GM12878 (cell line): ENCODE results near the gene PLXNA2. TPM values are rescaled to one million over a fixed set of nuclear protein-coding genes. Genes with fewer than 3 reads are reported as not detected.

Source experiments
- ATAC-seq: fragments of 200-7000 bp; cut with Tn5 transposase; 3 replicates; pipeline ENCODE4 v1.9.1; 2020; ENCODE audit warnings: mild to moderate bottlenecking, moderate library complexity
- BruUV-seq: library from RNA; stranded (reverse); fragments of 400-500 nt; replicated peaks from 2 replicates; lab custom pipeline; 2021; lab: Mats Ljungman, UMichigan
- CTCF ChIA-PET: fragments of 300-600 bp; sonication (Branson Sonifier 250); formaldehyde crosslinking; extraction: SDS; loops from one replicate; lab custom pipeline; 2021; ENCODE audit warnings: inconsistent platforms; lab: Yijun Ruan, JAX
- POLR2A ChIA-PET: fragments of 350-600 bp; formaldehyde crosslinking; extraction: SDS; loops from one replicate; lab custom pipeline; 2021; ENCODE audit warnings: inconsistent platforms; lab: Charles Lee
- RAD21 ChIA-PET: fragments of 300-600 bp; sonication (Branson Sonifier 250); formaldehyde crosslinking; loops from one replicate; lab custom pipeline; 2023; ENCODE audit warnings: antibody characterized with exemption; ENCODE audit not compliant: unreplicated experiment; lab: Charles Lee
- SMC1A ChIA-PET: fragments of 300-600 bp; sonication (Branson Sonifier 250); formaldehyde crosslinking; loops from one replicate; lab custom pipeline; 2023; ENCODE audit not compliant: unreplicated experiment, uncharacterized antibody; lab: Charles Lee
- DNase-seq: peaks from one replicate; pipeline ENCODE4 v3.0.0-alpha.2; 2011; ENCODE audit warnings: low read depth, low spot score
- FAIRE-seq: peaks from 3 replicates; lab custom pipeline; 2011; peaks lifted over from hg19 to GRCh38; lab: Jason Lieb, UNC
- H2AFZ ChIP-seq: 2 replicates; pipeline ENCODE4 v1.6.0; 2011; ENCODE audit warnings: low read depth, low read length, control low read depth; ENCODE audit not compliant: control insufficient read depth
- H3K27ac ChIP-seq: 2 replicates; pipeline ENCODE4 v1.5.1; 2011; ENCODE audit warnings: control low read depth; ENCODE audit not compliant: control insufficient read depth, insufficient read depth
- H3K27me3 ChIP-seq, 2 experiments: replicated peaks in 1 of 2; 2 replicates each; pipeline versions ENCODE4 v1.6.0 to v1.6.1; 2011; ENCODE audit warnings: low read length in 1 of 2; ENCODE audit not compliant: control insufficient read depth in 2 of 2, insufficient read depth in 2 of 2
- H3K36me3 ChIP-seq, 2 experiments: 2 replicates each; pipeline ENCODE4 v1.5.1; 2011; ENCODE audit warnings: low read length in 1 of 2; ENCODE audit not compliant: control insufficient read depth in 2 of 2, insufficient read depth in 2 of 2
- H3K4me1 ChIP-seq: 2 replicates; pipeline ENCODE4 v1.6.1; 2011; ENCODE audit warnings: mild to moderate bottlenecking, low read length, moderate library complexity, mixed read lengths; ENCODE audit not compliant: control insufficient read depth, insufficient read depth
- H3K4me2 ChIP-seq: 2 replicates; pipeline ENCODE4 v1.6.0; 2011; ENCODE audit warnings: control low read depth; ENCODE audit not compliant: control insufficient read depth, insufficient read depth
- H3K4me3 ChIP-seq: fragments of 200-600 bp; sonication (generic); 2 replicates; pipeline ENCODE4 v1.5.1; 2016
- H3K79me2 ChIP-seq: 2 replicates; pipeline ENCODE4 v1.6.0; 2011; ENCODE audit warnings: low read length; ENCODE audit not compliant: control insufficient read depth, insufficient read depth
- H3K9ac ChIP-seq: 2 replicates; pipeline ENCODE4 v1.8.0; 2011; ENCODE audit warnings: low read length, control low read depth, mixed read lengths; ENCODE audit not compliant: control insufficient read depth, insufficient read depth
- H3K9me3 ChIP-seq: replicated peaks from 3 replicates; pipeline ENCODE4 v1.5.1; 2011; ENCODE audit warnings: mild to moderate bottlenecking, low read length; ENCODE audit not compliant: control insufficient read depth, insufficient read depth
- H4K20me1 ChIP-seq: 2 replicates; pipeline ENCODE4 v1.6.0; 2011; ENCODE audit not compliant: control insufficient read depth, insufficient read depth
- MXI1 ChIP-seq: fragments of 150-350 bp; IDR thresholded peaks from 2 replicates; pipeline ENCODE4 v1.6.1; 2011; ENCODE audit warnings: low read depth, mild to moderate bottlenecking, inconsistent platforms, low read length, improper control_type of control experiment
- NKRF ChIP-seq: fragments of 450-650 bp; conservative IDR thresholded peaks from 2 replicates; pipeline ENCODE4 v1.6.1; 2017; ENCODE audit warnings: mild to moderate bottlenecking, moderate library complexity
- PAX5 ChIP-seq: IDR thresholded peaks from 2 replicates; pipeline ENCODE4 v1.6.1; 2011; ENCODE audit warnings: low read depth, low read length, borderline replicate concordance
- RELB ChIP-seq: fragments of 450-650 bp; IDR thresholded peaks from 2 replicates; pipeline ENCODE4 v1.6.1; 2017; ENCODE audit warnings: low read depth, mild to moderate bottlenecking, moderate library complexity
- SRF ChIP-seq, 2 experiments: IDR thresholded peaks; 2 replicates each; pipeline ENCODE4 v1.6.1; 2011; ENCODE audit warnings: low read depth in 2 of 2, low read length in 2 of 2, mild to moderate bottlenecking in 1 of 2, moderate library complexity in 1 of 2
- in situ Hi-C: fragments of 300-500 bp; cut with MboI; formaldehyde crosslinking; loops from 9 replicates; pipeline ENCODE4 v1.14.3; 2018; ENCODE audit warnings: mixed read lengths
- intact Hi-C: fragments of 100-400 bp; cut with micrococcal nuclease; formaldehyde crosslinking; loops from one replicate; pipeline ENCODE4 v1.14.2; 2022; ENCODE audit not compliant: unreplicated experiment
- polyA plus RNA-seq, 11 experiments: library from polyadenylated mRNA; depleted of rRNA in 4 of 11; unstranded in 6 of 11; stranded (reverse) in 5 of 11; fragments of >200 nt; fragmentation: Nextera tagmentation in 4 of 11; fragmentation: Illumina TruSeq in 1 of 11; extraction: Ambion mirVana in 4 of 11; extraction: Trizol in 1 of 11; gene quantifications; 1 replicate in 1 of 11; 2 replicates in 10 of 11; pipeline versions ENCODE4 v1.2.1 to v1.2.3, GENCODE V29; 2011 to 2016; ENCODE audit warnings: inconsistent platforms in 2 of 11, missing spikeins in 2 of 11, low read depth in 1 of 11
- total RNA-seq, 4 experiments: library from RNA; depleted of rRNA in 3 of 4; stranded (reverse); fragments of >200 nt in 3 of 4; fragmentation: Illumina TruSeq in 1 of 4; extraction: Trizol in 1 of 4; gene quantifications; 2 replicates each; pipeline versions ENCODE4 v1.2.1 to v1.2.3, GENCODE V29; 2013 to 2021
- TF ChIP-seq, protein P1 (sequence below): fragments of 450-650 bp; IDR thresholded peaks from 2 replicates; pipeline ENCODE4 v1.6.1; 2014; ENCODE audit warnings: mild to moderate bottlenecking

PLXNA2 gene
- total and polyA plus RNA-seq, 10 of the 15 experiments (the other 5 are each of a cell fraction or from before 2014, with no cell fraction given), result under 0.01 to 0.08 (median 0.07) TPM; not detected in 4

- no peak for TF ChIP-seq NKRF
- no peak for TF ChIP-seq RELB
- no peak for TF ChIP-seq SRF (IDR thresholded peaks at IDR 0.05; ENCODE audit: low read depth in 2 of 2, low read length in 2 of 2)
Measured at GRCh38 chr1:208000504-208000903, 243.7 kb downstream of the PLXNA2 start (continued).

- Histone ChIP-seq H3K27me3 (peaks cover 2 to 3% of the 10 kb centered on the region in 2 experiments; a peak in 2 of 4 replicates), H3K27ac (no peak overlapping the region), H3K79me2 (no peaks in the 10 kb centered on the region), H3K9ac (no peak overlapping the region), H3K4me3 (no peak overlapping the region), H2AFZ (no peak overlapping the region), H3K4me1 (no peaks in the 10 kb centered on the region), H3K4me2 (no peak overlapping the region), H3K36me3 (no peaks in the 10 kb centered on the region), H4K20me1 (no peaks in the 10 kb centered on the region), H3K9me3 (no peaks in the 10 kb centered on the region)
- intact Hi-C loops, result no loop called here
- POLR2A ChIA-PET, result no interaction called here
- ATAC-seq, result no peak
- SMC1A ChIA-PET, result interaction anchor here (1.4 to 1.5 kb wide), 2 partner anchors 102 to 115 kb away, joined by 3 to 5 read pairs; no protein-coding TSS in a partner anchor
- CTCF ChIA-PET, result interaction anchor here (0.6 to 5.2 kb wide), 4 partner anchors 103 to 263 kb away, joined by 3 to 119 read pairs (median 10); no protein-coding TSS in a partner anchor
- no peak for DNase-seq
- in situ Hi-C loops, result no loop called here
- RAD21 ChIA-PET, result interaction anchor here (1.0 to 4.2 kb wide), 2 partner anchors 37 to 115 kb away, joined by 3 to 50 read pairs; no protein-coding TSS in a partner anchor
- TF ChIP-seq, protein P1, sequence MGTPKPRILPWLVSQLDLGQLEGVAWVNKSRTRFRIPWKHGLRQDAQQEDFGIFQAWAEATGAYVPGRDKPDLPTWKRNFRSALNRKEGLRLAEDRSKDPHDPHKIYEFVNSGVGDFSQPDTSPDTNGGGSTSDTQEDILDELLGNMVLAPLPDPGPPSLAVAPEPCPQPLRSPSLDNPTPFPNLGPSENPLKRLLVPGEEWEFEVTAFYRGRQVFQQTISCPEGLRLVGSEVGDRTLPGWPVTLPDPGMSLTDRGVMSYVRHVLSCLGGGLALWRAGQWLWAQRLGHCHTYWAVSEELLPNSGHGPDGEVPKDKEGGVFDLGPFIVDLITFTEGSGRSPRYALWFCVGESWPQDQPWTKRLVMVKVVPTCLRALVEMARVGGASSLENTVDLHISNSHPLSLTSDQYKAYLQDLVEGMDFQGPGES, result no peak
- TF ChIP-seq PAX5 (no peak), MXI1 (no peak)
- no TSS peak for BruUV-seq
- FAIRE-seq, result no peak
Measured at GRCh38 chr1:207999972-208000371, 244.2 kb downstream of the PLXNA2 start.
